Endodermal cell (in vitro differentiated cells): ENCODE results near the gene LIN28B. TPM values are rescaled to one million over a fixed set of nuclear protein-coding genes. Genes with fewer than 3 reads are reported as not detected.

ENCODE experiments used
- DNase-seq: peaks from one replicate; pipeline ENCODE4 v3.0.0-alpha.2; 2017
- H3K27ac ChIP-seq: 2 replicates; pipeline ENCODE4 v1.5.1; 2013; ENCODE audit warnings: mild to moderate bottlenecking, low read depth, low read length, moderate library complexity
- H3K27me3 ChIP-seq: 2 replicates; pipeline ENCODE4 v1.6.1; 2013; ENCODE audit warnings: mild to moderate bottlenecking, low read length, moderate library complexity; ENCODE audit not compliant: insufficient read depth, control insufficient read depth, poor library complexity, severe bottlenecking
- H3K36me3 ChIP-seq: 2 replicates; pipeline ENCODE4 v1.7.0; 2013; ENCODE audit warnings: mild to moderate bottlenecking, low read length, moderate library complexity; ENCODE audit not compliant: control insufficient read depth, insufficient read depth
- H3K4me1 ChIP-seq: one replicate; pipeline ENCODE4 v1.7.0; 2013; ENCODE audit warnings: low read length; ENCODE audit not compliant: control insufficient read depth, insufficient read depth
- H3K4me3 ChIP-seq: 2 replicates; pipeline ENCODE4 v1.5.1; 2013; ENCODE audit warnings: mild to moderate bottlenecking, low read length, moderate library complexity
- H3K9ac ChIP-seq: 2 replicates; pipeline ENCODE4 v1.6.1; 2013; ENCODE audit warnings: mild to moderate bottlenecking, low read length, moderate library complexity; ENCODE audit not compliant: poor library complexity, severe bottlenecking; ENCODE audit errors: extremely low read depth
- H3K9me3 ChIP-seq: 2 replicates; pipeline ENCODE4 v1.6.1; 2013; ENCODE audit warnings: mild to moderate bottlenecking, low read length, moderate library complexity; ENCODE audit not compliant: control insufficient read depth
- H3K27ac Mint-ChIP-seq: 2 replicates; pipeline ENCODE4 v1.8.0; 2020; ENCODE audit warnings: mixed read lengths
- H3K27me3 Mint-ChIP-seq: 2 replicates; pipeline ENCODE4 v1.8.0; 2021; ENCODE audit warnings: mild to moderate bottlenecking, mixed read lengths; ENCODE audit not compliant: insufficient read depth
- H3K36me3 Mint-ChIP-seq: 2 replicates; pipeline ENCODE4 v1.8.0; 2020; ENCODE audit warnings: low read depth, mixed read lengths
- H3K4me1 Mint-ChIP-seq: 2 replicates; pipeline ENCODE4 v1.8.0; 2020; ENCODE audit warnings: mixed read lengths
- H3K4me3 Mint-ChIP-seq: 2 replicates; pipeline ENCODE4 v1.8.0; 2020; ENCODE audit warnings: mild to moderate bottlenecking, moderate library complexity, mixed read lengths
- H3K9me3 Mint-ChIP-seq: 2 replicates; pipeline ENCODE4 v1.8.0; 2020; ENCODE audit warnings: mild to moderate bottlenecking, mixed read lengths
- WGBS, 2 experiments: methylation state at CpG; one replicate each; pipeline versions ENCODE4 v1.1.5 to v1.1.7; 2013; ENCODE audit warnings: missing lambda C conversion rate in 2 of 2, mixed read lengths in 1 of 2; ENCODE audit not compliant: insufficient coverage in 1 of 2, insufficient read length in 1 of 2; 5-methylcytosine and 5-hydroxymethylcytosine counted together
- total RNA-seq, 2 donors: library from RNA; stranded (reverse); fragmentation: NEBNext Ultra II Directional in 1 of 2; extraction: Animal tissue kit (Norgen Biotek cat#: 25700) in 1 of 2; gene quantifications; 2 replicates in 1 of 2; 3 replicates in 1 of 2; pipeline ENCODE4 v1.2.1, GENCODE V29; 2021
- TF ChIP-seq, protein P1 (sequence below): fragments of 200-600 bp; sonication (generic); conservative IDR thresholded peaks from 2 replicates; pipeline ENCODE4 v1.5.0; 2021; ENCODE audit warnings: antibody characterized with exemption, mild to moderate bottlenecking

LIN28B gene
- total RNA-seq, 2 donors from 2014 or later, result 65.1 to 65.3 TPM

DNA sequence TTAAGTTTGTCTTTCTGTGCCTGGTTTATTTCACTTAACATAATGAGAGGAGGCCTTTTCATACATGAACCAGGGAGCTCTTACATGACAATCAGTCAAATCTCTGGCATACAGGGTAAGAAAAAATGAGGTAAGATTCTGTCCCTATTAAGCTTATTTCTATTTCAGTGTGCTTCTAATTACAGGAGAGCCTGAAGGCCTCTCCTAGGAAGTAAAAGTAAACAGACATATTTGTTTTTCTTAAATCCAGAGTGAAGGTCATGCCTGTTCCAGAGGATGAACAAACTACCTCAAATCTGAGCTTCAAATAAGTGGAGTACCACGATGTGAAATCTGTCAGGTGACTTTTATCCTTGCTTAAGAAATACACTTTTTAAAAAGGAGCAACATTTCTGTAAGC lies 150.3 kb downstream of the LIN28B start:
- no peak overlapping the region for H3K27ac Mint-ChIP-seq
- no peak overlapping the region for H3K4me3 ChIP-seq
- no peaks in the 10 kb centered on the region for H3K36me3 Mint-ChIP-seq
- H3K4me1 Mint-ChIP-seq, result peaks cover 3% of the 10 kb centered on the region
- no peaks in the 10 kb centered on the region for H3K27me3 Mint-ChIP-seq
- H3K4me1 ChIP-seq, result no peaks in the 10 kb centered on the region
- WGBS, 2 experiments, result 83 to 92% methylated on average over 1 of the region's 1 CpG
- DNase-seq, result no peak
- H3K9me3 ChIP-seq, result no peaks in the 10 kb centered on the region
- no peak overlapping the region for H3K9ac ChIP-seq
- TF ChIP-seq, protein P1, sequence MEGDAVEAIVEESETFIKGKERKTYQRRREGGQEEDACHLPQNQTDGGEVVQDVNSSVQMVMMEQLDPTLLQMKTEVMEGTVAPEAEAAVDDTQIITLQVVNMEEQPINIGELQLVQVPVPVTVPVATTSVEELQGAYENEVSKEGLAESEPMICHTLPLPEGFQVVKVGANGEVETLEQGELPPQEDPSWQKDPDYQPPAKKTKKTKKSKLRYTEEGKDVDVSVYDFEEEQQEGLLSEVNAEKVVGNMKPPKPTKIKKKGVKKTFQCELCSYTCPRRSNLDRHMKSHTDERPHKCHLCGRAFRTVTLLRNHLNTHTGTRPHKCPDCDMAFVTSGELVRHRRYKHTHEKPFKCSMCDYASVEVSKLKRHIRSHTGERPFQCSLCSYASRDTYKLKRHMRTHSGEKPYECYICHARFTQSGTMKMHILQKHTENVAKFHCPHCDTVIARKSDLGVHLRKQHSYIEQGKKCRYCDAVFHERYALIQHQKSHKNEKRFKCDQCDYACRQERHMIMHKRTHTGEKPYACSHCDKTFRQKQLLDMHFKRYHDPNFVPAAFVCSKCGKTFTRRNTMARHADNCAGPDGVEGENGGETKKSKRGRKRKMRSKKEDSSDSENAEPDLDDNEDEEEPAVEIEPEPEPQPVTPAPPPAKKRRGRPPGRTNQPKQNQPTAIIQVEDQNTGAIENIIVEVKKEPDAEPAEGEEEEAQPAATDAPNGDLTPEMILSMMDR, result no peak
- H3K27me3 ChIP-seq, result no peaks in the 10 kb centered on the region
- no peaks in the 10 kb centered on the region for H3K36me3 ChIP-seq
- H3K9me3 Mint-ChIP-seq, result no peaks in the 10 kb centered on the region
- H3K27ac ChIP-seq, result no peak overlapping the region
- H3K4me3 Mint-ChIP-seq, result no peak overlapping the region

DNA sequence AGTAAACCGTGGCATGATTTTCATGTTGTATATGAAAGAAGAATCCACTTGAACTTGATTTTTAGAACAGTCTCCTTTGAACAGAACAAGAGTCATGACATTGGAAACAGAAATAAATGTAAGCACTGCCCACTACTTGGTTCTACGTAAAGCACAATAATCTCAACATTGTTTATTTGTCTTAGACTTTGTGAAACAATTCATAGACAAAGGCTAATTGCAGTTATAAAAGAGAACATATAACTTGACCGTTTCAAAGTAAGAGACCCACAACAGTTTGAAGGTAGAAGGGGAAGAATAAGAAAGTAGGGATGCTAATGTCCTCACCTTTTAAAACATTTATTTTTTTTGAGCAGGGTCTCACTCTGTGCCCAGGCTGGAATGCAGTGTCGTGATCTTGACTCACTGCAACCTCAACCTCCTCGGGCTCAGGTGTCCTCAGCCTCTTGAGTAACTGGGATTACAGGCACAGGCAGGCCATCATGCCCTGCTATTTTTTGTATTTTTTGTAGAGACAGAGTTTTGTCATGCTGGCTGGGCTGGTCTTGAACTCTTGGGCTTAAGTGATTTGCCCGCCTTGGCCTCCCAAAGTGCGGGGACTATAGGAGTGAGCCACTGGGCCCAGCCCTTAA lies 151.8 kb downstream of the LIN28B start:
- Histone ChIP-seq H3K27ac (no peak overlapping the region), H3K9ac (no peak overlapping the region), H3K4me1 (no peaks in the 10 kb centered on the region), H3K27me3 (no peaks in the 10 kb centered on the region), H3K9me3 (no peaks in the 10 kb centered on the region), H3K4me3 (no peak overlapping the region), H3K36me3 (no peaks in the 10 kb centered on the region)
- Mint-ChIP-seq H3K27me3 (no peaks in the 10 kb centered on the region), H3K4me1 (peaks cover 3% of the 10 kb centered on the region), H3K27ac (no peak overlapping the region), H3K9me3 (no peaks in the 10 kb centered on the region), H3K36me3 (no peaks in the 10 kb centered on the region), H3K4me3 (no peak overlapping the region)
- WGBS, 2 experiments, result 81 to 84% methylated on average over 2 to 7 of the region's 7 CpGs
- TF ChIP-seq, protein P1, result no peak
- DNase-seq, result no peak

GRCh38 chr6:105109955-105110895 lies 153.3 kb downstream of the LIN28B start:
- H3K27me3 ChIP-seq, result no peaks in the 10 kb centered on the region
- Mint-ChIP-seq H3K9me3 (no peaks in the 10 kb centered on the region), H3K4me3 (no peak overlapping the region), H3K27ac (no peak overlapping the region), H3K27me3 (no peaks in the 10 kb centered on the region), H3K4me1 (peaks cover 3% of the 10 kb centered on the region), H3K36me3 (no peaks in the 10 kb centered on the region)
- 72 to 81% methylated on average over 5 to 7 of the region's 8 CpGs for whole genome bisulfite sequencing, 2 experiments
- H3K4me3 ChIP-seq, result no peak overlapping the region
- DNase-seq, result no peak
- no peak overlapping the region for H3K9ac ChIP-seq
- no peaks in the 10 kb centered on the region for H3K4me1 ChIP-seq
- H3K36me3 ChIP-seq, result no peaks in the 10 kb centered on the region
- no peaks in the 10 kb centered on the region for H3K9me3 ChIP-seq
- TF ChIP-seq, protein P1, result no peak
- no peak overlapping the region for H3K27ac ChIP-seq
